Measurements from ENCODE around the gene SMC6.

- no peak for TF ChIP-seq CTCF (IDR thresholded peaks at IDR 0.05; ENCODE audit: poor library complexity, severe bottlenecking)
- TF ChIP-seq POLR2AphosphoS5 (IDR thresholded peaks at IDR 0.05), result no peak
Observed at GRCh38 chr2:17747684-17748452, 5.7 kb downstream of the SMC6 start.

All from neural cell (in vitro differentiated cells).